Hepatocyte (in vitro differentiated cells): ENCODE measurements around the gene DESI1. TPM values are rescaled to one million over a fixed set of nuclear protein-coding genes. Genes with fewer than 3 reads are reported as not detected.
A peak's percentile ranks its signal among the peaks of the same experiment; 100 is the strongest.

Experiments used
- DNase-seq: peaks from one replicate; pipeline ENCODE4 v3.0.0-alpha.2; 2016; ENCODE audit warnings: low spot score
- H2AFZ ChIP-seq: fragments of 200-600 bp; sonication (generic); 2 replicates; pipeline ENCODE4 v1.6.0; 2016; ENCODE audit warnings: antibody characterized with exemption, mild to moderate bottlenecking
- H3K27ac ChIP-seq: fragments of 200-600 bp; sonication (generic); 2 replicates; pipeline ENCODE4 v1.5.1; 2016; ENCODE audit warnings: mild to moderate bottlenecking
- H3K27me3 ChIP-seq: fragments of 200-600 bp; sonication (generic); 2 replicates; pipeline ENCODE4 v1.6.1; 2016
- H3K36me3 ChIP-seq: fragments of 200-600 bp; sonication (generic); replicated peaks from 2 replicates; pipeline ENCODE4 v1.5.1; 2016; ENCODE audit warnings: low read depth; ENCODE audit not compliant: insufficient read depth
- H3K4me1 ChIP-seq: fragments of 200-600 bp; sonication (generic); 2 replicates; pipeline ENCODE4 v1.5.1; 2016; ENCODE audit warnings: mild to moderate bottlenecking, moderate library complexity; ENCODE audit not compliant: insufficient read depth
- H3K4me2 ChIP-seq: fragments of 200-600 bp; sonication (generic); 2 replicates; pipeline ENCODE4 v1.6.0; 2016
- H3K4me3 ChIP-seq: fragments of 200-600 bp; sonication (generic); 2 replicates; pipeline ENCODE4 v1.5.1; 2016; ENCODE audit warnings: mild to moderate bottlenecking
- H3K79me2 ChIP-seq: fragments of 200-600 bp; sonication (generic); 2 replicates; pipeline ENCODE4 v1.6.0; 2017; ENCODE audit warnings: mild to moderate bottlenecking
- H3K9me2 ChIP-seq: fragments of 200-600 bp; sonication (generic); replicated peaks from 2 replicates; pipeline ENCODE4 v1.6.0; 2017; ENCODE audit warnings: mild to moderate bottlenecking; ENCODE audit not compliant: insufficient read depth
- H3K9me3 ChIP-seq: fragments of 200-600 bp; sonication (generic); 2 replicates; pipeline ENCODE4 v1.5.1; 2016; ENCODE audit warnings: low read depth, mild to moderate bottlenecking
- H4K20me1 ChIP-seq: fragments of 200-600 bp; sonication (generic); 2 replicates; pipeline ENCODE4 v1.6.0; 2016; ENCODE audit warnings: mild to moderate bottlenecking; ENCODE audit not compliant: insufficient read depth, poor library complexity, severe bottlenecking
- CTCF ChIP-seq: fragments of 200-600 bp; sonication (generic); IDR thresholded peaks from 2 replicates; pipeline ENCODE4 v1.5.1; 2016; ENCODE audit warnings: antibody characterized with exemption, mild to moderate bottlenecking; ENCODE audit not compliant: poor library complexity
- EZH2 ChIP-seq: fragments of 200-600 bp; sonication (generic); IDR thresholded peaks from 2 replicates; pipeline ENCODE4 v1.6.1; 2016; ENCODE audit warnings: antibody characterized with exemption, mild to moderate bottlenecking, borderline replicate concordance
- EZH2phosphoT487 ChIP-seq: fragments of 200-600 bp; sonication (generic); IDR thresholded peaks from one replicate; pipeline ENCODE4 v1.6.1; 2018; ENCODE audit warnings: antibody characterized with exemption, mild to moderate bottlenecking, low read depth, moderate library complexity; ENCODE audit not compliant: unreplicated experiment, severe bottlenecking
- WGBS: methylation state at CpG from one replicate; pipeline ENCODE4 v1.1.6; 2016; ENCODE audit warnings: low lambda C conversion rate; ENCODE audit errors: missing lambda C conversion rate; 5-methylcytosine and 5-hydroxymethylcytosine counted together
- polyA plus RNA-seq: library from polyadenylated mRNA; unstranded; fragments of >200 nt; fragmentation: Nextera tagmentation; extraction: Ambion mirVana; gene quantifications from 2 replicates; pipeline ENCODE4 v1.2.1, GENCODE V29; 2016
- total RNA-seq: library from RNA; depleted of rRNA; stranded (reverse); fragments of >200 nt; gene quantifications from 2 replicates; pipeline ENCODE4 v1.2.3, GENCODE V29; 2014

Gene DESI1
- total and polyA plus RNA-seq, 2 experiments from 2014 or later, result 29.0 to 32.5 TPM

- no peaks in the 10 kb centered on the region for H3K36me3 ChIP-seq
- no peaks in the 10 kb centered on the region for H3K79me2 ChIP-seq
- peak overlapping the region; percentile 88 for H3K27ac ChIP-seq
- H3K4me1 ChIP-seq, result peaks cover 30% of the 10 kb centered on the region
- TF ChIP-seq EZH2 (no peak), CTCF (no peak), EZH2phosphoT487 (no peak)
- 67% methylated on average over 19 of the region's 19 CpGs for WGBS
- H4K20me1 ChIP-seq, result no peaks in the 10 kb centered on the region
- no peak overlapping the region for H2AFZ ChIP-seq
- no peaks in the 10 kb centered on the region for H3K9me3 ChIP-seq
- H3K27me3 ChIP-seq, result no peaks in the 10 kb centered on the region
- H3K4me2 ChIP-seq, result peak overlapping the region; percentile 61
- H3K9me2 ChIP-seq, result no peaks in the 10 kb centered on the region
- no peak overlapping the region for H3K4me3 ChIP-seq
- DNase-seq, result peak; percentile 69
Observed at GRCh38 chr22:41557401-41558240, 63.2 kb downstream of the DESI1 start.

- Histone ChIP-seq H4K20me1 (no peaks in the 10 kb centered on the region), H3K36me3 (no peaks in the 10 kb centered on the region), H3K27ac (peak overlapping the region; percentile 88), H3K4me1 (peaks cover 28% of the 10 kb centered on the region), H3K9me2 (no peaks in the 10 kb centered on the region), H3K4me2 (no peak overlapping the region), H3K27me3 (no peaks in the 10 kb centered on the region), H3K9me3 (no peaks in the 10 kb centered on the region), H2AFZ (no peak overlapping the region), H3K79me2 (no peaks in the 10 kb centered on the region), H3K4me3 (no peak overlapping the region)
- 92% methylated on average over 10 of the region's 10 CpGs for WGBS
- DNase-seq, result no peak
- TF ChIP-seq EZH2phosphoT487, result no peak
- no peak for TF ChIP-seq CTCF
- TF ChIP-seq EZH2, result no peak
Observed at GRCh38 chr22:41556561-41556960, 64.3 kb downstream of the DESI1 start.

- TF ChIP-seq EZH2 (no peak), EZH2phosphoT487 (no peak), CTCF (no peak)
- Histone ChIP-seq H3K79me2 (no peaks in the 10 kb centered on the region), H3K27me3 (no peaks in the 10 kb centered on the region), H4K20me1 (no peaks in the 10 kb centered on the region), H3K9me3 (no peaks in the 10 kb centered on the region), H2AFZ (no peak overlapping the region), H3K4me3 (no peak overlapping the region), H3K4me1 (peaks cover 19% of the 10 kb centered on the region), H3K36me3 (no peaks in the 10 kb centered on the region), H3K4me2 (no peak overlapping the region), H3K27ac (no peak overlapping the region), H3K9me2 (no peaks in the 10 kb centered on the region)
- 86% methylated on average over 7 of the region's 7 CpGs for WGBS
- DNase-seq, result no peak
Observed at GRCh38 chr22:41555325-41555982, 65.4 kb downstream of the DESI1 start.
